Mammary epithelial cell (primary cell): ENCODE data around the gene CCDC33.

Source experiments
- EZH2 ChIP-seq: IDR thresholded peaks from 2 replicates; pipeline ENCODE4 v1.6.1; 2012; ENCODE audit warnings: low read length, inconsistent platforms, borderline replicate concordance
- TF ChIP-seq, protein P1 (sequence below), 2 donors: IDR thresholded peaks in 1 of 2; conservative IDR thresholded peaks in 1 of 2; 2 replicates each; pipeline ENCODE4 v1.5.1; 2011 to 2012; ENCODE audit warnings: inconsistent platforms in 2 of 2, low read length in 2 of 2, mild to moderate bottlenecking in 2 of 2, control low read depth in 1 of 2, low read depth in 1 of 2; ENCODE audit not compliant: insufficient read depth in 1 of 2; ENCODE audit errors: extremely low read depth in 1 of 2

DNA sequence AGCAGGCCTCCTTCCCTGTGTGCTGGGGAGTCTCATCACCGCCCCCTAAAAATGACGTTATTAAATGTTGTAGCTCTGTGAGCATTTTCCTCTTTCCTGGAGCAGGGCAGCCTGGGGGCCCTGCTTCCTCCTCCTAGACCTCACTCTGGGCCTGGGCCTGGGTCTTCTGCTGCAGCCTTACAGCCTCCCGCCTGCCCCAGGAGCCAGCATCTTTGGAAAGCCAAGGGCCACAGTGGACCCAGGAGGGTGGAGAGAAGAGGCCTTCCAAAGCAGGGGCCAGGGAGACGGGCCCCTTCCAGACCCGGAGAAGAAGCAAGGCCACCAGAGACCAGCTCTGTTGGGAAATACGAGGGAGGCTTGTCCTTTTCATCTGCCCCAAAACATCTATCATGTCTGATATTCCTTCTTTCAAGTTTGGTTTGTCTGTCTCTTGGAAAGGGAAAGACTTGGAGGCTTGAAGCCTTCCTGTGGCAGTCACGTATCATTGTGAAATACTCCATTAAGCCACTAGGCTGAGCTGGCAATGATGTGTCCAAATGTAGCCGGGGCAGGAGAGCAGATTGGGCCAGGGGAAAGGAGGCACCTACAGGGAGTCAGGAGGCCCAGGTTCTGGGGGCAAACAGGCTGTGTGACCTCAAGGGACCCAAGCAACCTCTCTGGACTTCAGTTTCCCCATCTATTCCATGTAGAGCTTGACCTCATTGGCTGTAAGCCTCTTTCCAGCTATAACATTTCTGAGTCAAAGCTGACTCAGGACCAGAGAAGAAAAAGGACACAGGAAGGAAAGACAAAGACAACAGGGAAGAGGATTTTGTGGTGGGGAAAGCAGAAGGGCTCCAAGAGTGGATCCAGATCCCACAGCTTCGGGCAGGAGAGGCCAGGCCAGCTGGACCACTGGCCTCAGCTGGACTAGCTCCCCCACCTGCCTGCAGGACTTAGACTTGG lies 100.2 kb downstream of the CCDC33 start:
- TF ChIP-seq, protein P1, sequence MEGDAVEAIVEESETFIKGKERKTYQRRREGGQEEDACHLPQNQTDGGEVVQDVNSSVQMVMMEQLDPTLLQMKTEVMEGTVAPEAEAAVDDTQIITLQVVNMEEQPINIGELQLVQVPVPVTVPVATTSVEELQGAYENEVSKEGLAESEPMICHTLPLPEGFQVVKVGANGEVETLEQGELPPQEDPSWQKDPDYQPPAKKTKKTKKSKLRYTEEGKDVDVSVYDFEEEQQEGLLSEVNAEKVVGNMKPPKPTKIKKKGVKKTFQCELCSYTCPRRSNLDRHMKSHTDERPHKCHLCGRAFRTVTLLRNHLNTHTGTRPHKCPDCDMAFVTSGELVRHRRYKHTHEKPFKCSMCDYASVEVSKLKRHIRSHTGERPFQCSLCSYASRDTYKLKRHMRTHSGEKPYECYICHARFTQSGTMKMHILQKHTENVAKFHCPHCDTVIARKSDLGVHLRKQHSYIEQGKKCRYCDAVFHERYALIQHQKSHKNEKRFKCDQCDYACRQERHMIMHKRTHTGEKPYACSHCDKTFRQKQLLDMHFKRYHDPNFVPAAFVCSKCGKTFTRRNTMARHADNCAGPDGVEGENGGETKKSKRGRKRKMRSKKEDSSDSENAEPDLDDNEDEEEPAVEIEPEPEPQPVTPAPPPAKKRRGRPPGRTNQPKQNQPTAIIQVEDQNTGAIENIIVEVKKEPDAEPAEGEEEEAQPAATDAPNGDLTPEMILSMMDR (conservative IDR thresholded peaks at IDR 0.05 in 1 of 2, IDR thresholded peaks at IDR 0.05 in 1 of 2; ENCODE audit: extremely low read depth in 1 of 2, insufficient read depth in 1 of 2, low read depth in 1 of 2, low read length in 2 of 2) = no peak
- no peak for TF ChIP-seq EZH2
